IMR-90 (cell line): ENCODE measurements around the gene PIEZO2.

Experiments used
- BHLHE40 ChIP-seq: fragments of 150-350 bp; IDR thresholded peaks from 2 replicates; pipeline ENCODE4 v1.6.1; 2016; ENCODE audit warnings: mild to moderate bottlenecking, low read depth, low read length
- CEBPB ChIP-seq: IDR thresholded peaks from 2 replicates; pipeline ENCODE4 v1.6.1; 2012; ENCODE audit warnings: low read depth, low read length, improper control_type of control experiment
- FOS ChIP-seq: fragments of 150-350 bp; IDR thresholded peaks from 2 replicates; pipeline ENCODE4 v1.6.1; 2016; ENCODE audit warnings: low read depth, low read length
- MAFK ChIP-seq: IDR thresholded peaks from 2 replicates; pipeline ENCODE4 v1.6.1; 2012; ENCODE audit warnings: low read depth, low read length, improper control_type of control experiment
- MXI1 ChIP-seq: IDR thresholded peaks from 2 replicates; pipeline ENCODE4 v1.6.1; 2012; ENCODE audit warnings: low read depth, mild to moderate bottlenecking, low read length, moderate library complexity, borderline replicate concordance
- NFE2L2 ChIP-seq: fragments of 150-350 bp; IDR thresholded peaks from 2 replicates; pipeline ENCODE4 v1.6.1; 2016; ENCODE audit warnings: low read depth, mild to moderate bottlenecking, low read length
- POLR2A ChIP-seq: IDR thresholded peaks from 2 replicates; pipeline ENCODE4 v1.6.1; 2012; ENCODE audit warnings: mild to moderate bottlenecking, low read depth, low read length
- RAD21 ChIP-seq: IDR thresholded peaks from 2 replicates; pipeline ENCODE4 v1.6.1; 2012; ENCODE audit warnings: low read length, improper control_type of control experiment
- RCOR1 ChIP-seq: IDR thresholded peaks from 2 replicates; pipeline ENCODE4 v1.6.1; 2012; ENCODE audit warnings: mild to moderate bottlenecking, low read length, improper control_type of control experiment; ENCODE audit not compliant: insufficient replicate concordance
- RFX5 ChIP-seq: IDR thresholded peaks from 2 replicates; pipeline ENCODE4 v1.8.0; 2012; ENCODE audit warnings: low read depth, mild to moderate bottlenecking, low read length, moderate library complexity
- SMC3 ChIP-seq: fragments of 150-350 bp; IDR thresholded peaks from 2 replicates; pipeline ENCODE4 v1.6.1; 2016; ENCODE audit warnings: low read depth, mild to moderate bottlenecking, antibody characterized with exemption, low read length, moderate library complexity
- TF ChIP-seq, protein P1 (sequence below): conservative IDR thresholded peaks from 2 replicates; pipeline ENCODE4 v1.5.1; 2012; ENCODE audit warnings: mild to moderate bottlenecking, low read depth, low read length, improper control_type of control experiment
- TF ChIP-seq, protein P2 (sequence below): fragments of 150-350 bp; IDR thresholded peaks from 2 replicates; pipeline ENCODE4 v1.6.1; 2017; ENCODE audit warnings: mild to moderate bottlenecking, antibody characterized with exemption, low read length, low read depth
- TF ChIP-seq, protein P3 (sequence below): fragments of 150-350 bp; IDR thresholded peaks from 2 replicates; pipeline ENCODE4 v1.6.1; 2016; ENCODE audit warnings: low read depth, mild to moderate bottlenecking, low read length, moderate library complexity, borderline replicate concordance

DNA sequence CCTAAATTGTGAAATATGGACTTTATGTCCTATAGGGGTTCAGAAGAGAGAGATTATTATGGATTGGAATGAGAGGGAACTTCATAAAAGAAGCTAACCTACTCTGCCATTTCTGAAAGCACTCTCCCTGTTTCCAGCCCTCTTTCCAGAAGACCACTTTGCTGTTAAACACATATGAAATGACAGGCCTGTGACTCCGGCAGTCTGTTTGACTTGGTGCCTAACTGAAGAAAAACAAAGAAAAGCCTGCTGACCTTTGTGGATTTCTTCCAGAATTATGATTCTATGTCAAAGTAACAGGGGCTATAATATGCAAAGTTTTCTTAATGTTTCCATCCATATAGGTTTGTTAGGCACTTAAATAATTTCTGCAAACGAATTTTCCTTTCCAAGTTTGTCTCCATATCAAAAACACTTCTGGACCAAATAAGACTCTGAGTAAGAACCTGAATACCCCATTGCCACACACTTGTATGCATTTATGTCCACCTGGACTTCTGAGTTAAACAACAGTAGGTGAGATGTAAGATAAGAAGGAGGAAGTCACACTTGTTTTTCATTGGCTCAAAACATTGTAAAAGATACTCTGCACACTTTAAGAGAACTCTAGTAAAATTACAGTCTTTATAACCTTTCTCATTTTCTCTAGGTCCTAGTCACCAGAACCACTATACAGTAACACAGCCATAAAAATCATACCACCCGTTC lies 111.7 kb downstream of the PIEZO2 start:
- TF ChIP-seq, protein P1, sequence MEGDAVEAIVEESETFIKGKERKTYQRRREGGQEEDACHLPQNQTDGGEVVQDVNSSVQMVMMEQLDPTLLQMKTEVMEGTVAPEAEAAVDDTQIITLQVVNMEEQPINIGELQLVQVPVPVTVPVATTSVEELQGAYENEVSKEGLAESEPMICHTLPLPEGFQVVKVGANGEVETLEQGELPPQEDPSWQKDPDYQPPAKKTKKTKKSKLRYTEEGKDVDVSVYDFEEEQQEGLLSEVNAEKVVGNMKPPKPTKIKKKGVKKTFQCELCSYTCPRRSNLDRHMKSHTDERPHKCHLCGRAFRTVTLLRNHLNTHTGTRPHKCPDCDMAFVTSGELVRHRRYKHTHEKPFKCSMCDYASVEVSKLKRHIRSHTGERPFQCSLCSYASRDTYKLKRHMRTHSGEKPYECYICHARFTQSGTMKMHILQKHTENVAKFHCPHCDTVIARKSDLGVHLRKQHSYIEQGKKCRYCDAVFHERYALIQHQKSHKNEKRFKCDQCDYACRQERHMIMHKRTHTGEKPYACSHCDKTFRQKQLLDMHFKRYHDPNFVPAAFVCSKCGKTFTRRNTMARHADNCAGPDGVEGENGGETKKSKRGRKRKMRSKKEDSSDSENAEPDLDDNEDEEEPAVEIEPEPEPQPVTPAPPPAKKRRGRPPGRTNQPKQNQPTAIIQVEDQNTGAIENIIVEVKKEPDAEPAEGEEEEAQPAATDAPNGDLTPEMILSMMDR = no peak
- TF ChIP-seq, protein P2, sequence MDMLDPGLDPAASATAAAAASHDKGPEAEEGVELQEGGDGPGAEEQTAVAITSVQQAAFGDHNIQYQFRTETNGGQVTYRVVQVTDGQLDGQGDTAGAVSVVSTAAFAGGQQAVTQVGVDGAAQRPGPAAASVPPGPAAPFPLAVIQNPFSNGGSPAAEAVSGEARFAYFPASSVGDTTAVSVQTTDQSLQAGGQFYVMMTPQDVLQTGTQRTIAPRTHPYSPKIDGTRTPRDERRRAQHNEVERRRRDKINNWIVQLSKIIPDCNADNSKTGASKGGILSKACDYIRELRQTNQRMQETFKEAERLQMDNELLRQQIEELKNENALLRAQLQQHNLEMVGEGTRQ = no peak
- TF ChIP-seq SMC3 = no peak
- no peak for TF ChIP-seq RFX5
- TF ChIP-seq POLR2A = no peak
- TF ChIP-seq CEBPB = no peak
- no peak for TF ChIP-seq MAFK
- no peak for TF ChIP-seq FOS
- TF ChIP-seq RAD21 = no peak
- TF ChIP-seq RCOR1 = no peak
- TF ChIP-seq NFE2L2 = no peak
- no peak for TF ChIP-seq BHLHE40
- TF ChIP-seq, protein P3, sequence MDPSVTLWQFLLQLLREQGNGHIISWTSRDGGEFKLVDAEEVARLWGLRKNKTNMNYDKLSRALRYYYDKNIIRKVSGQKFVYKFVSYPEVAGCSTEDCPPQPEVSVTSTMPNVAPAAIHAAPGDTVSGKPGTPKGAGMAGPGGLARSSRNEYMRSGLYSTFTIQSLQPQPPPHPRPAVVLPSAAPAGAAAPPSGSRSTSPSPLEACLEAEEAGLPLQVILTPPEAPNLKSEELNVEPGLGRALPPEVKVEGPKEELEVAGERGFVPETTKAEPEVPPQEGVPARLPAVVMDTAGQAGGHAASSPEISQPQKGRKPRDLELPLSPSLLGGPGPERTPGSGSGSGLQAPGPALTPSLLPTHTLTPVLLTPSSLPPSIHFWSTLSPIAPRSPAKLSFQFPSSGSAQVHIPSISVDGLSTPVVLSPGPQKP = no peak
- TF ChIP-seq MXI1 = no peak
